Stimulated activated memory B cell treated with anti-CD40 and anti-IgM and Interleukin-4, amounts not matched to agents 10 μg/mL and 1 μg/mL and 100 μg/mL, for 72 hours (primary cell): ENCODE results near the gene PKP4.
A peak's percentile ranks its signal among the peaks of the same experiment; 100 is the strongest.
"Not testable (repeated sequence)": the region's sequence is repeated elsewhere in the genome, so short reads cannot be mapped to it uniquely, and the experiment has no call there.

ENCODE experiments used
- ATAC-seq: fragments of 150-1000 bp; cut with Tn5 transposase; 2 replicates; pipeline ENCODE4 v1.10.0; 2021
- H3K27ac Mint-ChIP-seq: one replicate; pipeline ENCODE4 v1.8.0; 2022; ENCODE audit warnings: mild to moderate bottlenecking, mixed read lengths
- H3K27me3 Mint-ChIP-seq: one replicate; pipeline ENCODE4 v1.8.0; 2022; ENCODE audit warnings: mixed read lengths
- H3K36me3 Mint-ChIP-seq: one replicate; pipeline ENCODE4 v1.8.0; 2022; ENCODE audit warnings: mixed read lengths
- H3K4me1 Mint-ChIP-seq: one replicate; pipeline ENCODE4 v1.8.0; 2022; ENCODE audit warnings: mixed read lengths
- H3K4me3 Mint-ChIP-seq: one replicate; pipeline ENCODE4 v1.8.0; 2022; ENCODE audit warnings: mild to moderate bottlenecking, moderate library complexity, mixed read lengths
- H3K9me3 Mint-ChIP-seq: one replicate; pipeline ENCODE4 v1.8.0; 2022; ENCODE audit warnings: mixed read lengths

PKP4 gene

GRCh38 chr2:158456309-158457066 lies at the start of gene PKP4, which contains the start of gene CCDC148:
TSS of gene PKP4 (plus strand) at chr2:158456952. CDS start at chr2:158533185, 76,233 bp downstream.
TSS of gene CCDC148 (minus strand) at chr2:158456753. CDS start at chr2:158456439, 314 bp downstream.
- H3K4me3 Mint-ChIP-seq: peak within 1 kb of the TSS; percentile 95
- H3K9me3 Mint-ChIP-seq: no peaks in the 10 kb centered on the region
- peak within 1 kb of the TSS; percentile 47 for H3K27ac Mint-ChIP-seq
- peaks cover 9% of the 10 kb centered on the region for H3K4me1 Mint-ChIP-seq
- no peaks in the 10 kb centered on the region for H3K36me3 Mint-ChIP-seq
- peak; percentile 99 for ATAC-seq
- H3K27me3 Mint-ChIP-seq: peaks cover 23% of the 10 kb centered on the region

GRCh38 chr2:158407031-158407430 lies 49.7 kb upstream of the PKP4 start:
- no peak overlapping the region for H3K27ac Mint-ChIP-seq
- H3K27me3 Mint-ChIP-seq: peaks cover 8% of the 10 kb centered on the region
- H3K36me3 Mint-ChIP-seq: no peaks in the 10 kb centered on the region
- no peak for ATAC-seq
- no peak overlapping the region for H3K4me3 Mint-ChIP-seq
- peaks cover 13% of the 10 kb centered on the region for H3K9me3 Mint-ChIP-seq
- H3K4me1 Mint-ChIP-seq: no peaks in the 10 kb centered on the region

GRCh38 chr2:158410132-158410531 lies 46.6 kb upstream of the PKP4 start:
- Mint-ChIP-seq H3K27me3 (peaks cover 8% of the 10 kb centered on the region), H3K36me3 (no peaks in the 10 kb centered on the region), H3K9me3 (peaks cover 14% of the 10 kb centered on the region), H3K27ac (no peak overlapping the region), H3K4me3 (no peak overlapping the region), H3K4me1 (no peaks in the 10 kb centered on the region)
- ATAC-seq: no peak

- Mint-ChIP-seq H3K27ac (no peak overlapping the region), H3K4me3 (no peak overlapping the region), H3K27me3 (peaks cover 8% of the 10 kb centered on the region), H3K36me3 (no peaks in the 10 kb centered on the region), H3K4me1 (no peaks in the 10 kb centered on the region), H3K9me3 (peaks cover 25% of the 10 kb centered on the region)
- ATAC-seq: no peak
Observed at GRCh38 chr2:158411748-158412147, 45.0 kb upstream of the PKP4 start.

- Mint-ChIP-seq H3K27ac (no peak overlapping the region), H3K36me3 (no peaks in the 10 kb centered on the region), H3K27me3 (peaks cover 3% of the 10 kb centered on the region), H3K4me3 (no peak overlapping the region), H3K9me3 (peaks cover 25% of the 10 kb centered on the region), H3K4me1 (no peaks in the 10 kb centered on the region)
- ATAC-seq: no peak
Observed at GRCh38 chr2:158412206-158412605, 44.5 kb upstream of the PKP4 start.

- Mint-ChIP-seq H3K4me3 (no peak overlapping the region), H3K27me3 (peaks cover 12% of the 10 kb centered on the region), H3K4me1 (no peaks in the 10 kb centered on the region), H3K27ac (no peak overlapping the region), H3K9me3 (peaks cover 28% of the 10 kb centered on the region), H3K36me3 (no peaks in the 10 kb centered on the region)
- no peak for ATAC-seq
Observed at GRCh38 chr2:158413581-158413980, 43.2 kb upstream of the PKP4 start.

- no peak overlapping the region for H3K4me3 Mint-ChIP-seq
- no peak overlapping the region for H3K27ac Mint-ChIP-seq
- H3K36me3 Mint-ChIP-seq: no peaks in the 10 kb centered on the region
- peaks cover 28% of the 10 kb centered on the region for H3K9me3 Mint-ChIP-seq
- ATAC-seq: no peak
- H3K4me1 Mint-ChIP-seq: no peaks in the 10 kb centered on the region
- peaks cover 14% of the 10 kb centered on the region for H3K27me3 Mint-ChIP-seq
Observed at GRCh38 chr2:158414538-158414937, 42.2 kb upstream of the PKP4 start.

GRCh38 chr2:158432117-158432516 lies 24.6 kb upstream of the PKP4 start:
- Mint-ChIP-seq H3K27me3 (peaks cover 15% of the 10 kb centered on the region), H3K4me3 (no peak overlapping the region), H3K27ac (no peak overlapping the region), H3K36me3 (no peaks in the 10 kb centered on the region), H3K9me3 (peaks cover 6% of the 10 kb centered on the region), H3K4me1 (no peaks in the 10 kb centered on the region)
- no peak for ATAC-seq

- H3K36me3 Mint-ChIP-seq, H3K27me3 Mint-ChIP-seq, ATAC-seq, H3K27ac Mint-ChIP-seq, H3K9me3 Mint-ChIP-seq, H3K4me1 Mint-ChIP-seq, H3K4me3 Mint-ChIP-seq: not testable (repeated sequence)
Observed at GRCh38 chr2:158433716-158434115, 23.0 kb upstream of the PKP4 start.

GRCh38 chr2:158439062-158439461 lies 17.7 kb upstream of the PKP4 start:
- not testable (repeated sequence) for H3K27me3 Mint-ChIP-seq, H3K4me3 Mint-ChIP-seq, ATAC-seq, H3K9me3 Mint-ChIP-seq, H3K36me3 Mint-ChIP-seq, H3K4me1 Mint-ChIP-seq, H3K27ac Mint-ChIP-seq

GRCh38 chr2:158443606-158444005 lies 13.1 kb upstream of the PKP4 start:
- no peak for ATAC-seq
- Mint-ChIP-seq H3K4me3 (no peak overlapping the region), H3K27me3 (no peaks in the 10 kb centered on the region), H3K4me1 (no peaks in the 10 kb centered on the region), H3K27ac (no peak overlapping the region), H3K36me3 (no peaks in the 10 kb centered on the region), H3K9me3 (peaks cover 3% of the 10 kb centered on the region)

- H3K4me1 Mint-ChIP-seq: peaks cover 9% of the 10 kb centered on the region
- H3K27me3 Mint-ChIP-seq: peaks cover 23% of the 10 kb centered on the region
- ATAC-seq: peak; percentile 52
- H3K27ac Mint-ChIP-seq: peak overlapping the region; percentile 47
- H3K9me3 Mint-ChIP-seq: no peaks in the 10 kb centered on the region
- H3K4me3 Mint-ChIP-seq: peak overlapping the region; percentile 95
- no peaks in the 10 kb centered on the region for H3K36me3 Mint-ChIP-seq
Observed at GRCh38 chr2:158457092-158457825, 507 bp downstream of the PKP4 start.

- no peaks in the 10 kb centered on the region for H3K36me3 Mint-ChIP-seq
- H3K9me3 Mint-ChIP-seq: no peaks in the 10 kb centered on the region
- peak overlapping the region; percentile 95 for H3K4me3 Mint-ChIP-seq
- peak; percentile 69 for ATAC-seq
- H3K27me3 Mint-ChIP-seq: peaks cover 23% of the 10 kb centered on the region
- peaks cover 9% of the 10 kb centered on the region for H3K4me1 Mint-ChIP-seq
- H3K27ac Mint-ChIP-seq: peak overlapping the region; percentile 47
Observed at GRCh38 chr2:158457826-158458616, 1.3 kb downstream of the PKP4 start.

GRCh38 chr2:158458617-158458920 lies 1.8 kb downstream of the PKP4 start:
- H3K9me3 Mint-ChIP-seq: no peaks in the 10 kb centered on the region

More at GRCh38 chr2:158458617-158458920, 1.8 kb downstream of the PKP4 start:
- ATAC-seq: no peak
- Mint-ChIP-seq H3K4me1 (peaks cover 9% of the 10 kb centered on the region), H3K4me3 (peak overlapping the region; percentile 95), H3K36me3 (no peaks in the 10 kb centered on the region), H3K27me3 (peaks cover 23% of the 10 kb centered on the region), H3K27ac (peak overlapping the region; percentile 47)
